Endothelial cell of umbilical vein (primary cell): ENCODE results near the gene AVL9.

Experiments
- CTCF ChIP-seq, 2 donors: IDR thresholded peaks; 1 replicate in 1 of 2; 2 replicates in 1 of 2; pipeline ENCODE4 v1.5.1; 2011; ENCODE audit warnings: low read length in 2 of 2, mild to moderate bottlenecking in 2 of 2, moderate library complexity in 2 of 2, control low read depth in 1 of 2, inconsistent platforms in 1 of 2, low read depth in 1 of 2; ENCODE audit not compliant: insufficient read depth in 1 of 2; ENCODE audit errors: extremely low read depth in 1 of 2
- EZH2 ChIP-seq: IDR thresholded peaks from 2 replicates; pipeline ENCODE4 v1.6.1; 2012; ENCODE audit warnings: borderline replicate concordance, low read depth, mild to moderate bottlenecking, moderate library complexity, low read length, inconsistent platforms; ENCODE audit not compliant: severe bottlenecking
- MYC ChIP-seq: IDR thresholded peaks from one replicate; pipeline ENCODE4 v1.6.1; 2011; ENCODE audit warnings: mild to moderate bottlenecking, low read depth, low read length
- POLR2A ChIP-seq: IDR thresholded peaks from 2 replicates; pipeline ENCODE4 v1.6.1; 2012; ENCODE audit warnings: low read depth, mild to moderate bottlenecking, control low read depth, low read length

- no peak for TF ChIP-seq CTCF (IDR thresholded peaks at IDR 0.05; ENCODE audit: extremely low read depth in 1 of 2, insufficient read depth in 1 of 2, low read depth in 1 of 2, low read length in 2 of 2)
- no peak for TF ChIP-seq MYC
- no peak for TF ChIP-seq EZH2
- TF ChIP-seq POLR2A, result no peak
These were observed 74.3 kb downstream of the AVL9 start for GRCh38 chr7:32569388-32570289.
